SHP77 (cell line): ENCODE data around the gene ZNF559.

Experiments used
- DNase-seq, 2 experiments: peaks; one replicate each; lab custom pipeline; 2025; lab: John Stamatoyannopoulos, UW

The ZNF559 gene

GRCh38 chr19:9353011-9353410, 29.0 kb downstream of the ZNF559 start:
- no peak for DNase-seq

DNA sequence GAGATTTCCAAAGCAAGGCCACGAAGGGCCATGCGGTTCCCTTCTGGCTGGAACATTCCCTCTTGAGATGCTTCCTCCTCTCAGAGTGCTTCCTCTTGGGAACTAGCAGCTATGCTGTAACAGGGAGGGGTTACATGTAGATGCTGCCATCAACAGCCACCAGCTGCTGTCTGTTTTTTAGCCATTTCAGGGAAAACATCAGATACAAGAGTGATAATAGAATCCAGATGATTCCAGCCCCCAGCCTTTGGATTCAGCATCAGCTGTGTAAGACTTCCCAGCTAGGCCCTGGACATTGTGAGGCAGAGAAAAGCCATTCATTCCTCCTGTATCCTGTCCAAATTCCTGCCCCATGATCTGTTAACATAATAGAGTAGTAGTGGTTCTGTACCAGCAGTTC, 30.7 kb downstream of the ZNF559 start:
- no peak for DNase-seq

- no peak for DNase-seq
Observed at GRCh38 chr19:9362905-9363304, 38.9 kb downstream of the ZNF559 start, which contains the start of gene ZNF177. Gene ZNF177, plus strand, starts transcription at chr19:9363013. Its CDS starts 15,299 bp downstream, at chr19:9378312.

DNA sequence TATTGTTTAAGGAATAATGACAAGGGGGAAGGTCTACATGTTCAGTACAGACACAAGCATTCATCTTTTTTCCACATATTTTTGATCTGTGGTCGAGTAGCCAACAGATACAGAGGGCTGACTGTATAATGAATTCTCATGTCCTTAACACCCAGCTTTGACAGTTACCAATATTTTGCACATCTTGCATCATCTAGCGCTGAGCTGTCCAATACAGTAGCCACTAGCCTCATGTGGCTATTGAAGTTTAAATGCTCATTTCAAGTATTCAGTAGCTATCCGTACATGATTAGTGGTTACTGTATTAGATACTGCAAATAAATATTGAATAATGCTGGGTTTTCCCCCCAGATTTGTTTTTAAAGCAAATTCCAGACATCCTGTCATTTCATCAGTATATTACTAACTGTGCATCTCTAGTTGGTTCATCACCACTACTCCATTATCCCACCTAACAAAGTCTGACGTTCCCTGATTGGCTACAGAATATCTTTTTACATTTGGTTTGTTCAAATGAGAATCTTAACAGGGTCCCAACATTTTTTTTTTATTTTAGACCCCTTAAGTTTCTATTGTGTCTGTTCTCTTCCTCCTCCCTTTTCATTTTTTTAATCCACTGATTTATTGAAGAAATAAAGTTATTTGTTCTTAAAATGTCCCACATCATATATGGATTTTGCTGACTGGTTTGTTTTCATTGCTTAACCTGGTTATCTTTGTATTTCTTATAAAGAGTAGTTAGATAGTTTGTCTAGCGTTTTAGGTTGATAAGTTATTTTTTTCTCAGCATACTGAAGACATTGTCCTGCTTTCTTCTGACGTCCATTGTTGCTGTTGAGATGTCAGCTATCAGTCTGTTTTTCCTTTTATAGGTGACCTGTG, 47.0 kb downstream of the ZNF559 start:
- no peak for DNase-seq

DNA sequence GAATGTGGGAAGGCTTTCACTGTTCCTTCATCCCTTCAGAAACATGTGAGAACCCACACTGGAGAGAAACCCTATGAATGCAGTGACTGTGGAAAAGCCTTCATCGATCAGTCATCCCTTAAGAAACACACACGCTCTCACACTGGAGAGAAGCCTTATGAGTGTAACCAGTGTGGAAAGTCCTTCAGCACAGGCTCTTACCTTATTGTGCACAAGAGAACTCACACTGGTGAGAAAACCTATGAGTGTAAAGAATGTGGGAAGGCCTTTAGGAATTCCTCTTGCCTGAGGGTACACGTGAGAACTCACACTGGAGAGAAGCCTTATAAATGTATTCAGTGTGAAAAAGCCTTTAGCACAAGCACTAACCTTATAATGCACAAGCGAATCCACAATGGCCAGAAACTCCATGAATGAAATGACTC, 57.4 kb downstream of the ZNF559 start:
- DNase-seq, result no peak
